Psoas muscle (tissue), 8 donors: ENCODE results near the gene SAT1. TPM values are rescaled to one million over a fixed set of nuclear protein-coding genes. Genes with fewer than 3 reads are reported as not detected.

ENCODE experiments used
- ATAC-seq, 4 donors: fragments of 200-7000 bp; cut with Tn5 transposase; one replicate each; pipeline ENCODE4 v1.9.1; 2020; ENCODE audit warnings: moderate library complexity in 3 of 4, mild to moderate bottlenecking in 2 of 4
- DNase-seq, 2 donors: peaks; one replicate each; pipeline ENCODE4 v3.0.0-alpha.2; 2020
- H3K27ac ChIP-seq: fragments of 200-600 bp; one replicate; pipeline ENCODE4 v1.8.0; 2022
- H3K27me3 ChIP-seq, 3 donors: fragments of 200-600 bp in 1 of 3; one replicate each; pipeline versions ENCODE4 v1.6.1 to v1.8.0; 2013 to 2022; ENCODE audit warnings: low read length in 2 of 3, mild to moderate bottlenecking in 2 of 3, moderate library complexity in 1 of 3; ENCODE audit not compliant: insufficient read depth in 3 of 3
- H3K36me3 ChIP-seq, 2 donors: fragments of 200-600 bp in 1 of 2; one replicate each; pipeline versions ENCODE4 v1.6.1 to v1.8.0; 2013 to 2022; ENCODE audit warnings: low read depth in 1 of 2, mild to moderate bottlenecking in 1 of 2, moderate library complexity in 1 of 2; ENCODE audit not compliant: insufficient read depth in 1 of 2
- H3K4me1 ChIP-seq: fragments of 200-600 bp; one replicate; pipeline ENCODE4 v1.8.0; 2022
- H3K4me3 ChIP-seq: fragments of 200-600 bp; one replicate; pipeline ENCODE4 v1.8.0; 2022; ENCODE audit warnings: mild to moderate bottlenecking
- H3K9me3 ChIP-seq: fragments of 200-600 bp; one replicate; pipeline ENCODE4 v1.8.0; 2022
- WGBS, 3 donors: extraction: QIAGEN DNeasy Blood & Tissue Kit; methylation state at CpG; one replicate each; pipeline versions ENCODE4 v1.1.6 to v1.1.7; 2013; 5-methylcytosine and 5-hydroxymethylcytosine counted together
- intact Hi-C, 2 donors: fragments of 100-400 bp; cut with DNase I; formaldehyde crosslinking; loops; one replicate each; pipeline versions ENCODE4 v1.11.0 to v1.14.2; 2022
- polyA plus RNA-seq, 3 donors: library from polyadenylated mRNA; stranded (reverse); fragments of 200-250 nt; gene quantifications; one replicate each; pipeline ENCODE4 v1.2.3, GENCODE V29; 2013
- total RNA-seq, 4 donors: library from RNA; stranded (reverse); fragmentation: NEBNext Ultra II Directional in 2 of 4; extraction: Animal tissue kit (Norgen Biotek cat#: 25700) in 2 of 4; gene quantifications; one replicate each; pipeline versions ENCODE4 v1.2.1 to v1.2.4, GENCODE V29; 2021 to 2023
- TF ChIP-seq, protein P1 (sequence below): fragments of 200-600 bp; IDR thresholded peaks from one replicate; pipeline ENCODE4 v1.8.0; 2022; ENCODE audit warnings: antibody characterized with exemption
- donor health status: healthy with polysubstance abuse.
- donor health status: DM: no; HTN: no; CAD: no; lungs with moderate emphysema.
- donor health status: Bipolar disorder and iron deficiency.
- donor health status: healthy.
- donor health status: DM: yes; HTN: yes; CAD: no.
- donor health status: DM: no; HTN: no; CAD: no.
- donor health status: DM: no; HTN: no; CAD: no.
- donor health status: DM: yes; HTN: yes; CAD: no.

SAT1 gene
- total and polyA plus RNA-seq, 7 donors: 20.7 to 129 (median 45.1) TPM

DNA sequence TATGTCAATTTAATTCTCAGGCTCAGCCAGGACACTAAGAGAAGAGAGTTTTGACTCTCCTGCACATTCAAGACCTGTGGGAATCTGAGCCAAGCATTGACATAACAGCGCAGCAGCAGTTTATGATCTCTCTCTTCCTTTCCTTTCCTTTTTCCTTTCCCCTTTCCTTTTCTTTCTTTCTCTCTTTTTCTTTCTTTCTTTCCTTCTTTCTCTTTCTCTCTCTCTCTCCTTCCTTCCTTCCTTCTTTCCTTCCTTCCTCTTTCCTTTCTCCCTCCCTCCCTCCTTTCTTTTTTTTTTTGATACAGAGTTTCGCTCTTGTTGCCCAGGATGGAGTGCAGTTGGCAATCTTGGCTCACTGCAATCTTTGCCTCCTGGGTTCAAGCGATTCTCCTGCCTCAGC, 21.6 kb downstream of the SAT1 start:
- H3K27ac ChIP-seq: no peak overlapping the region
- no peaks in the 10 kb centered on the region for H3K27me3 ChIP-seq
- no peak overlapping the region for H3K4me3 ChIP-seq
- intact Hi-C loops: no loop called here
- no peak for ATAC-seq
- TF ChIP-seq, protein P1, sequence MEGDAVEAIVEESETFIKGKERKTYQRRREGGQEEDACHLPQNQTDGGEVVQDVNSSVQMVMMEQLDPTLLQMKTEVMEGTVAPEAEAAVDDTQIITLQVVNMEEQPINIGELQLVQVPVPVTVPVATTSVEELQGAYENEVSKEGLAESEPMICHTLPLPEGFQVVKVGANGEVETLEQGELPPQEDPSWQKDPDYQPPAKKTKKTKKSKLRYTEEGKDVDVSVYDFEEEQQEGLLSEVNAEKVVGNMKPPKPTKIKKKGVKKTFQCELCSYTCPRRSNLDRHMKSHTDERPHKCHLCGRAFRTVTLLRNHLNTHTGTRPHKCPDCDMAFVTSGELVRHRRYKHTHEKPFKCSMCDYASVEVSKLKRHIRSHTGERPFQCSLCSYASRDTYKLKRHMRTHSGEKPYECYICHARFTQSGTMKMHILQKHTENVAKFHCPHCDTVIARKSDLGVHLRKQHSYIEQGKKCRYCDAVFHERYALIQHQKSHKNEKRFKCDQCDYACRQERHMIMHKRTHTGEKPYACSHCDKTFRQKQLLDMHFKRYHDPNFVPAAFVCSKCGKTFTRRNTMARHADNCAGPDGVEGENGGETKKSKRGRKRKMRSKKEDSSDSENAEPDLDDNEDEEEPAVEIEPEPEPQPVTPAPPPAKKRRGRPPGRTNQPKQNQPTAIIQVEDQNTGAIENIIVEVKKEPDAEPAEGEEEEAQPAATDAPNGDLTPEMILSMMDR: no peak
- no peaks in the 10 kb centered on the region for H3K36me3 ChIP-seq
- H3K9me3 ChIP-seq: no peaks in the 10 kb centered on the region
- no peaks in the 10 kb centered on the region for H3K4me1 ChIP-seq
- WGBS, 3 donors: 64 to 73% (median 67%) methylated on average over 3 of the region's 3 CpGs
- no peak for DNase-seq

DNA sequence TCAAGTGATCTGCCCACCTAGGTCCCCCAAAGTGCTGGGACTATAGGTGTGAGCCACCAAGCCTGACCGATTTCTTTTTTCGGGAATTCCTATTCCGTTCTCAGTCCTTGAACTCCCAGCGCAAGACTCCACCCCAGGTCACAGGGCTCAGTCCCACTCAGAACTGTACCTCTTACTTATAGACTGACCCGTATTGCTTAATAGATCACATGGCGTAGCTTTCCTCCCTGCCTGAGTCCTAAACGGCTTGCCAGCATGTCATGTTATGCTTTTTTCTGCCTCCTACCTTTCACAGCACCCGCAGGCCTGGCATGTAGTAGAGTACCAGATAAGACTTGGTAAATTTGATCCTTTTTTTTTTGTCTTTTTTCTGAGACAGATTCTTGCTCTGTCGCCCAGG, 22.4 kb downstream of the SAT1 start:
- no peak overlapping the region for H3K27ac ChIP-seq
- H3K27me3 ChIP-seq: no peaks in the 10 kb centered on the region
- H3K9me3 ChIP-seq: no peaks in the 10 kb centered on the region
- H3K4me3 ChIP-seq: no peak overlapping the region
- DNase-seq: no peak
- WGBS, 3 donors: 93 to 98% (median 93%) methylated on average over 9 of the region's 9 CpGs
- no peaks in the 10 kb centered on the region for H3K4me1 ChIP-seq
- TF ChIP-seq, protein P1: no peak
- no peak for ATAC-seq
- intact Hi-C loops: no loop called here
- no peaks in the 10 kb centered on the region for H3K36me3 ChIP-seq

DNA sequence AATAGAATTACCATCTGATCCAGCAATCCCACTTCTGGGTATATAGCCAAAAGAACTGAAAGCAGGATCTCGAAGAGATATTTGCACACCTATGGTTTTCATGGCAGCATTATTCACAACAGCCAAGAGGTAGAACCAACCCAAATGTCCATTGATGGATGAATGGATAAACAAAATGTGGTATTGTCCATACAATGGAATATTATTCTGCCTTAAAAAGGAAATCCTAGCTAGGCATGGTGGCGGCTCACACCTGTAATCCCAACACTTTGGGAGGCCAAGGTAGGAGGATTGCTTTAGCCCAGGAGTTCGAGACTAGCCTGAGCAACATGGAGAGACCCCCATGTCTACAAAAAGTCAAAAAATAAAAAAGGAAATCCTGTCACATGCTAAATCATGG, 27.3 kb downstream of the SAT1 start:
- H3K4me3 ChIP-seq: no peak overlapping the region
- no peak overlapping the region for H3K27ac ChIP-seq
- ATAC-seq: no peak
- intact Hi-C loops: no loop called here
- TF ChIP-seq, protein P1: no peak
- H3K4me1 ChIP-seq: no peaks in the 10 kb centered on the region
- no peaks in the 10 kb centered on the region for H3K36me3 ChIP-seq
- peaks cover 10% of the 10 kb centered on the region for H3K9me3 ChIP-seq
- DNase-seq: no peak
- WGBS, 3 donors: 81 to 100% (median 95%) methylated on average over 3 of the region's 3 CpGs
- no peaks in the 10 kb centered on the region for H3K27me3 ChIP-seq

DNA sequence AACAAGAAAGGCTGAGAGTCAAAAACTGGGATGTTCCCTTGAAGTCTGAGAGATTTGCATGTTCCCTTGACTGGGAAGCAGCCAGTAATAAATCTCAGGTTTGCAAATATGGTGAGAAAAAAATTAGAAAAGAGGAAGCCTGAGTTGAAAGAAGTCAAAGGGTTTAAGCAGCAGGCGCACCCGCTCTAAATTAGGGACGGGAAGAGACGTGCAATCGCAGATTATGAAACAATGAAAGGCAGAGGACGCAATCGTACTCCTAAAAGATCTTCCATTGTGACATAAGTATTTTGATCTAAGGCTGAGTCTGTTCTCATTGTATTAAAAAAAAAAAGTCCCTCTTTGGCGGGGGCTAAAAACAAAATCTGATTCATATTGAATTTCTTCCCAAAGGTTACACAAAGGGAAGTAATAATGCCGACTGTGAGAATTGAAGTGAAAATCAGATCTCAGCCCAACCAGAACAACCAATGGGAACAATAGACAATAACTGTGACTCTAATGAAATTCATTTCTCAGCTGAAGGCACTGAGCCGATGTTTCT, 28.2 kb downstream of the SAT1 start:
- intact Hi-C loops: no loop called here
- Histone ChIP-seq H3K4me3 (no peak overlapping the region), H3K27ac (no peak overlapping the region), H3K36me3 (no peaks in the 10 kb centered on the region), H3K27me3 (no peaks in the 10 kb centered on the region), H3K9me3 (peaks cover 10% of the 10 kb centered on the region), H3K4me1 (no peaks in the 10 kb centered on the region)
- no peak for DNase-seq
- TF ChIP-seq, protein P1: no peak
- WGBS, 3 donors: 28 to 57% (median 34%) methylated on average over 10 of the region's 10 CpGs
- ATAC-seq: peak in 2 of 4 donors; percentile 36 to 46

DNA sequence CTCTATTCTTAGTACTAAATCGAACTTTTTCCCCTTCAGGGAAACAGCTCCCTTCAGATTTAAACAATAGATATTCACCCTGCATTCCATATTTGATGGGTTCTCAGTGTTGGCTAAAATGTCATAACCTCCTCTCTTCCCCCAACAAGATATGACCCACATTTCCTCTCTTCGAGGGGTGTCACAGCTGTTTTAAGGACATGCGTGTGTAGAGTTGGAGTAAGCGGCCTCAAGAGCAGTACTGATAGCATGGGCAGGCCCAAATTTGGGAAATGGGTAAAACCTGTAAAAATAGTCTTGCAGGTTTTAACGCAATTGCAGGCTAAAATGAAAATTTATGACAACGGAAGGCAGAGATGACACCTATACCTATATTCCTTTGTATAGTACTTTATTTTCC, 28.7 kb downstream of the SAT1 start:
- no peaks in the 10 kb centered on the region for H3K36me3 ChIP-seq
- ATAC-seq: no peak
- H3K27ac ChIP-seq: no peak overlapping the region
- H3K9me3 ChIP-seq: peaks cover 10% of the 10 kb centered on the region
- 56 to 67% (median 62%) methylated on average over 6 of the region's 6 CpGs for WGBS, 3 donors
- H3K4me1 ChIP-seq: no peaks in the 10 kb centered on the region
- intact Hi-C loops: no loop called here
- H3K27me3 ChIP-seq: no peaks in the 10 kb centered on the region
- no peak for DNase-seq
- TF ChIP-seq, protein P1: no peak
- H3K4me3 ChIP-seq: no peak overlapping the region
